ENCODE data around the gene IGSF21. TPM values are rescaled to one million over a fixed set of nuclear protein-coding genes. Genes with fewer than 3 reads are reported as not detected.

IGSF21 gene
- total and polyA plus RNA-seq, 11 donors = 0.54 to 2.2 (median 0.94) TPM; not detected in 1

DNA sequence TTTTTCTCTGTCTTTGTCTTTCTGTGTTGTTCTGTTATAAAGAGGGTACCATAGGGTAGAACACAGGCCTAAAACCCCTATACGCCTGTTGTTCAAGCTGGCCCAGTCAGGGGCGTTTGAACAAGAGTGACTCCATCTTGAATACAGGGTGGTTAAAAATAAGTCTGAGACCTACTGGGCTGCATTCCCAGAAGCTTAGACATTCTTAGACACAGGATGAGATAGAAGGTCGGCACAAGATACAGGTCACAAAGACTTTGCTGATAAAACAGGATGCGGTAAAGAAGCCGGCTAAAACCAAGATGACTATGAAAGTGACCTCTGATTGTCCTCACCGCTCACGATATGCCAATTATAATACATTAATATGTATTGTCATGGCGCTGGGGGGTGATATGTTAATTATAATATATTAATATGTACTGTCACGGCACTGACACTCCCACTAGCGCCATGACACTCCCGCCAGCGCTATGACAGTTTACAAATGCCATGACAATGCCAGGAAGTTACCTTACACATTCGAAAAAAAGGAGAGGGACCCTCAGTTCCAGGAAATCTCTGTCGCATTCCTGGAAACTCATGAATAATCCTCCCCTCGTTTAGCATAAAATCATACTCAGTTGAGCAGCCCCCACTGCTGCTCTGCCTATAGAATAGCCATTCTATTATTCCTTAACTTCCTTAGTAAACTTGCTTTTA lies 314.6 kb downstream of the IGSF21 start:
- Histone ChIP-seq H3K27ac (no peak overlapping the region), H3K9me3 (peaks cover 0 to 20% (median 10%) of the 10 kb centered on the region in 12 donors), H3K27me3 (peaks cover 0 to 44% (median 0%) of the 10 kb centered on the region in 9 donors), H3K4me1 (no peaks in the 10 kb centered on the region), H3K36me3 (no peaks in the 10 kb centered on the region), H3K4me3 (no peak overlapping the region)
- no peak for ATAC-seq
- DNase-seq = no peak
- 46 to 57% (median 54%) methylated on average over 15 of the region's 15 CpGs for WGBS, 4 donors
- TF ChIP-seq POLR2A (IDR thresholded peaks at IDR 0.05) = no peak
- TF ChIP-seq, protein P1, sequence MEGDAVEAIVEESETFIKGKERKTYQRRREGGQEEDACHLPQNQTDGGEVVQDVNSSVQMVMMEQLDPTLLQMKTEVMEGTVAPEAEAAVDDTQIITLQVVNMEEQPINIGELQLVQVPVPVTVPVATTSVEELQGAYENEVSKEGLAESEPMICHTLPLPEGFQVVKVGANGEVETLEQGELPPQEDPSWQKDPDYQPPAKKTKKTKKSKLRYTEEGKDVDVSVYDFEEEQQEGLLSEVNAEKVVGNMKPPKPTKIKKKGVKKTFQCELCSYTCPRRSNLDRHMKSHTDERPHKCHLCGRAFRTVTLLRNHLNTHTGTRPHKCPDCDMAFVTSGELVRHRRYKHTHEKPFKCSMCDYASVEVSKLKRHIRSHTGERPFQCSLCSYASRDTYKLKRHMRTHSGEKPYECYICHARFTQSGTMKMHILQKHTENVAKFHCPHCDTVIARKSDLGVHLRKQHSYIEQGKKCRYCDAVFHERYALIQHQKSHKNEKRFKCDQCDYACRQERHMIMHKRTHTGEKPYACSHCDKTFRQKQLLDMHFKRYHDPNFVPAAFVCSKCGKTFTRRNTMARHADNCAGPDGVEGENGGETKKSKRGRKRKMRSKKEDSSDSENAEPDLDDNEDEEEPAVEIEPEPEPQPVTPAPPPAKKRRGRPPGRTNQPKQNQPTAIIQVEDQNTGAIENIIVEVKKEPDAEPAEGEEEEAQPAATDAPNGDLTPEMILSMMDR (IDR thresholded peaks at IDR 0.05) = no peak
- intact Hi-C loops (cut with DNase I) = no loop called here

DNA sequence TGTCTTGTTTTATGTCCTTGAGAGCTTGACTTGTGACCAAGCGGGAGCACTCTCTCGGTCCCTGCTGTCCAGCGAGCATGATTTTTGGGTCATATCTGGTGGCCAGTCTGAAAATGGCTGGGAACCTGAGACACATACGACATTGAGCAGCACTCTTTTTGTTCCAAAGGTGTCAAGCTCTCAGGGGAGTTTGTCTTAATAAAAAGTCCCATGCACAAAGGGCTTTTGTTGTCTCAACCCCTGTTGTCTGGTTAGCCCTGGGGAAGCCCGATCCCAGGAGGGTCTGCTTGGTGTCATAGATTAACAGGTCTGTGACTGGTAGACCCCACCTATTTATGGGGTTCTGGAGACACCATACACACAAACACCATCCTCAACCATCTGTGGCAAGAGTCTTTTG lies 315.4 kb downstream of the IGSF21 start:
- 75 to 89% (median 78%) methylated on average over 5 of the region's 5 CpGs for WGBS, 4 donors
- Histone ChIP-seq H3K27me3 (peaks cover 0 to 48% (median 0%) of the 10 kb centered on the region in 9 donors), H3K4me3 (no peak overlapping the region), H3K9me3 (peaks cover 0 to 27% (median 10%) of the 10 kb centered on the region in 12 donors), H3K27ac (no peak overlapping the region), H3K36me3 (no peaks in the 10 kb centered on the region), H3K4me1 (no peaks in the 10 kb centered on the region)
- TF ChIP-seq, protein P1 (IDR thresholded peaks at IDR 0.05) = no peak
- TF ChIP-seq POLR2A (IDR thresholded peaks at IDR 0.05) = no peak
- DNase-seq = no peak
- intact Hi-C loops (cut with DNase I) = no loop called here
- no peak for ATAC-seq

DNA sequence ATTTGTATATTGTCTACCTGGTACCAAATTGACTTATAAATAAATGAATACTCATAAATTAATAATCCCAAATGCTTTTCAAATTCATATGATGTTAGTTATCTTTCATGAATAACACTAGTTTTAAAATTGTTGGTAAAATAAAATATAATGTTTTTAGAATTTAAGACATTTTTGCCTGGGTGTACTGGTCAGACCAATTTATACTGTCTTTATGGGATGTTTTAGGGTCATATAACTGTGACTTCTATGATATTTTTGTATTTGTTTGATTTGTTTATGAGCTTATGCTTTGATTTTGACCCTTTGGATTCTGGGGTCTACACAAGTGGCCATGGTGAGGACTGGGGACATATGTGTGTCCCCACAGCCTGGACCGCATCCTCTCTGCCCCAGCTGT lies 319.0 kb downstream of the IGSF21 start:
- peaks cover 0 to 27% (median 10%) of the 10 kb centered on the region in 12 donors for H3K9me3 ChIP-seq
- no peak overlapping the region for H3K4me3 ChIP-seq
- no peak for TF ChIP-seq POLR2A (IDR thresholded peaks at IDR 0.05)
- TF ChIP-seq, protein P1 (IDR thresholded peaks at IDR 0.05) = no peak
- no peaks in the 10 kb centered on the region for H3K4me1 ChIP-seq
- DNase-seq (no peak), ATAC-seq (no peak)
- intact Hi-C loops (cut with DNase I) = no loop called here
- H3K27me3 ChIP-seq = peaks cover 0 to 45% (median 0%) of the 10 kb centered on the region in 9 donors
- WGBS, 4 donors = 83 to 91% (median 87%) methylated on average over 1 of the region's 1 CpG
- no peaks in the 10 kb centered on the region for H3K36me3 ChIP-seq
- H3K27ac ChIP-seq = no peak overlapping the region
